DND-41 (cell line): ENCODE results near the gene POFUT2.
A peak's percentile ranks its signal among the peaks of the same experiment; 100 is the strongest.
"Not testable (repeated sequence)": the region's sequence is repeated elsewhere in the genome, so short reads cannot be mapped to it uniquely, and the experiment has no call there.

Experiments used
- ATAC-seq: fragments of 200-7000 bp; cut with Tn5 transposase; 3 replicates; pipeline ENCODE4 v1.9.1; 2021; ENCODE audit warnings: low read depth; ENCODE audit not compliant: insufficient read depth
- DNase-seq: peaks from one replicate; pipeline ENCODE4 v3.0.0-alpha.2; 2020
- H2AFZ ChIP-seq: 2 replicates; pipeline ENCODE4 v1.6.0; 2012; ENCODE audit warnings: low read depth, low read length
- H3K27ac ChIP-seq: 2 replicates; pipeline ENCODE4 v1.5.1; 2012; ENCODE audit warnings: low read length, inconsistent platforms
- H3K27me3 ChIP-seq: fragments of 200-600 bp; sonication (generic); 2 replicates; pipeline ENCODE4 v1.6.0; 2012; ENCODE audit warnings: low read length, mild to moderate bottlenecking, inconsistent platforms; ENCODE audit not compliant: insufficient read depth, poor library complexity
- H3K36me3 ChIP-seq: 2 replicates; pipeline ENCODE4 v1.5.1; 2012; ENCODE audit warnings: low read length, inconsistent platforms; ENCODE audit not compliant: insufficient read depth
- H3K4me1 ChIP-seq: 2 replicates; pipeline ENCODE4 v1.5.1; 2012; ENCODE audit warnings: mild to moderate bottlenecking, low read length; ENCODE audit not compliant: insufficient read depth
- H3K4me2 ChIP-seq: 2 replicates; pipeline ENCODE4 v1.6.0; 2012; ENCODE audit warnings: mild to moderate bottlenecking, moderate library complexity, low read length, inconsistent platforms; ENCODE audit not compliant: insufficient read depth
- H3K4me3 ChIP-seq, 2 experiments: fragments of 200-600 bp in 1 of 2; shearing (Covaris generic) in 1 of 2; 2 replicates each; pipeline ENCODE4 v1.5.1; 2012 to 2016; ENCODE audit warnings: inconsistent platforms in 2 of 2, low read length in 2 of 2, mild to moderate bottlenecking in 2 of 2, low read depth in 1 of 2, moderate library complexity in 1 of 2
- H3K79me2 ChIP-seq: 2 replicates; pipeline ENCODE4 v1.6.0; 2012; ENCODE audit warnings: low read length, inconsistent platforms; ENCODE audit not compliant: insufficient read depth
- H3K9ac ChIP-seq: 2 replicates; pipeline ENCODE4 v1.6.0; 2012; ENCODE audit warnings: low read depth, mild to moderate bottlenecking, inconsistent platforms, low read length, moderate library complexity
- H3K9me3 ChIP-seq: 2 replicates; pipeline ENCODE4 v1.5.1; 2012; ENCODE audit warnings: low read length, moderate library complexity, mild to moderate bottlenecking, inconsistent platforms; ENCODE audit not compliant: insufficient read depth, severe bottlenecking
- H4K20me1 ChIP-seq: 2 replicates; pipeline ENCODE4 v1.6.0; 2012; ENCODE audit warnings: low read length; ENCODE audit not compliant: insufficient read depth
- CTCF ChIP-seq: IDR thresholded peaks from 2 replicates; pipeline ENCODE4 v1.5.1; 2012; ENCODE audit warnings: borderline replicate concordance, low read length, moderate library complexity, mild to moderate bottlenecking; ENCODE audit not compliant: poor library complexity, severe bottlenecking; ENCODE audit errors: extremely low read depth
- EZH2 ChIP-seq: IDR thresholded peaks from 3 replicates; pipeline ENCODE4 v1.6.1; 2012; ENCODE audit warnings: borderline replicate concordance, low read depth, mild to moderate bottlenecking, moderate library complexity, low read length, inconsistent platforms; ENCODE audit not compliant: severe bottlenecking

The POFUT2 gene

GRCh38 chr21:45309069-45309986 lies 21.6 kb upstream of the POFUT2 start:
- Histone ChIP-seq H3K79me2 (no peaks in the 10 kb centered on the region), H2AFZ (no peak overlapping the region), H3K9me3 (no peaks in the 10 kb centered on the region), H3K36me3 (no peaks in the 10 kb centered on the region), H3K27ac (no peak overlapping the region), H3K4me1 (no peaks in the 10 kb centered on the region), H3K9ac (no peak overlapping the region), H3K27me3 (no peaks in the 10 kb centered on the region), H3K4me3 (no peak overlapping the region), H4K20me1 (no peaks in the 10 kb centered on the region; the same call in 1 of the 2 replicates), H3K4me2 (no peak overlapping the region)
- DNase-seq (peak; percentile 50), ATAC-seq (peak; percentile 67)
- TF ChIP-seq EZH2, result no peak
- TF ChIP-seq CTCF, result peak; percentile 79

- Histone ChIP-seq H3K4me3 (no peak overlapping the region), H3K9me3 (no peaks in the 10 kb centered on the region), H3K79me2 (no peaks in the 10 kb centered on the region), H3K36me3 (no peaks in the 10 kb centered on the region), H3K27ac (no peak overlapping the region), H2AFZ (no peak overlapping the region), H3K4me1 (no peaks in the 10 kb centered on the region), H3K4me2 (no peak overlapping the region), H3K27me3 (no peaks in the 10 kb centered on the region), H4K20me1 (no peaks in the 10 kb centered on the region; the same call in 1 of the 2 replicates), H3K9ac (no peak overlapping the region)
- DNase-seq, result no peak
- peak; percentile 35; the same call in 2 of the 3 replicates for ATAC-seq
- TF ChIP-seq CTCF (no peak), EZH2 (no peak)
Measured at GRCh38 chr21:45308194-45309068, 20.7 kb upstream of the POFUT2 start.

DNA sequence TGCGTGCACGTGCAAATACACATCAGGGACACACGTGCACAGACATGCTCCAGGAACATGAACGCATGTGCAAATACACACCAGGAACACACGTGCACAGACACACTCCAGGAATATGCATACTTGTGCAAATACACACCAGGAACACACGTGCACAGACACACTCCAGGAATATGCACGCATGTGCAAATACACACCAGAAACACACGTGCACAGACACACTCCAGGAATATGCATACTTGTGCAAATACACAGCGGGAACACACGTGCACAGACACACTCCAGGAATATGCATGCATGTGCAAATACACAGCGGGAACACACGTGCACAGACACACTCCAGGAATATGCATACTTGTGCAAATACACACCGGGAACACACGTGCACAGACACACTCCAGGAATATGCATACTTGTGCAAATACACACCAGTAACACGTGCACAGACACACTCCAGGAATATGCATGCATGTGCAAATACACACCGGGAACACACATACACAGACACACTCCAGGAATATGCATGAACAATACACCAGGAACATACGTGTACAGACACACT lies 20.0 kb upstream of the POFUT2 start:
- H3K27ac ChIP-seq, ATAC-seq, DNase-seq, H3K9ac ChIP-seq, H3K9me3 ChIP-seq, H2AFZ ChIP-seq, H3K27me3 ChIP-seq, H3K4me1 ChIP-seq, H4K20me1 ChIP-seq, H3K4me3 ChIP-seq, H3K36me3 ChIP-seq, H3K4me2 ChIP-seq, H3K79me2 ChIP-seq: not testable (repeated sequence)
